Neutrophil (primary cell): Measurements from ENCODE around the gene TMPRSS4.

Source experiments
- H3K27ac ChIP-seq: fragments of 200-600 bp; sonication (generic); 2 replicates; pipeline ENCODE4 v1.5.1; 2016; ENCODE audit warnings: mild to moderate bottlenecking, moderate library complexity
- H3K27me3 ChIP-seq: fragments of 200-600 bp; sonication (generic); 2 replicates; pipeline ENCODE4 v1.6.0; 2016; ENCODE audit warnings: mild to moderate bottlenecking
- H3K36me3 ChIP-seq: fragments of 200-600 bp; sonication (generic); 2 replicates; pipeline ENCODE4 v1.5.1; 2017
- H3K4me1 ChIP-seq, 2 experiments: fragments of 200-600 bp in 1 of 2; sonication (generic) in 1 of 2; 1 replicate in 1 of 2; 2 replicates in 1 of 2; pipeline versions ENCODE4 v1.5.1 to v1.6.1; 2013 to 2016; ENCODE audit warnings: low read depth in 1 of 2, low read length in 1 of 2, mild to moderate bottlenecking in 1 of 2, moderate library complexity in 1 of 2; ENCODE audit not compliant: control insufficient read depth in 1 of 2, insufficient read depth in 1 of 2
- H3K4me3 ChIP-seq, 2 experiments: fragments of 200-600 bp in 1 of 2; sonication (generic) in 1 of 2; 1 replicate in 1 of 2; 2 replicates in 1 of 2; pipeline ENCODE4 v1.5.1; 2013 to 2016; ENCODE audit warnings: low read depth in 1 of 2, low read length in 1 of 2, mild to moderate bottlenecking in 1 of 2, moderate library complexity in 1 of 2
- H3K9me3 ChIP-seq: fragments of 200-600 bp; sonication (generic); 2 replicates; pipeline ENCODE4 v1.5.1; 2016
- TF ChIP-seq, protein P1 (sequence below): fragments of 200-600 bp; sonication (generic); IDR thresholded peaks from 2 replicates; pipeline ENCODE4 v1.5.1; 2016; ENCODE audit warnings: antibody characterized with exemption

Gene TMPRSS4

DNA sequence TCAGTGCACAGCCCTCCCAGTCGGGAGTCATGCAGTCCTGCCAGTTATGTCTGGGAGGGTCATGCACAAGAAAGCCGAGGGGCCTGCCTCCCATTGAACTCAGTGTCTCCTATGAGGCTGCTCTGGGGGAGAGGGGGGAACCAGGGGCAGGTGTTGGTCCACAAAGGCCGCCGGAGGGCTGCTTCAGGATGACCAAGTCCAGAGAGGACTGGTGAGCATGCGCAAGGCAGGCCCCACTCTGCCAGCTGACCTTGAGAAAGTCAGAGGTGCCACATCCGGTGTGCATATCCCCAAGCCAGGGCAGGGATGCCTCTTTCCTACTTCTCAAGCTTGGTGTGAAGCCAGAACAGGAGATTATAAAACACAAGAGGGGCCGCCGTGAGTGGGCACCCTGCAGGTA is 71.4 kb downstream of the TMPRSS4 start:
- no peak overlapping the region for H3K27ac ChIP-seq
- H3K27me3 ChIP-seq = peaks cover 85% of the 10 kb centered on the region
- no peaks in the 10 kb centered on the region for H3K36me3 ChIP-seq
- peaks cover 10 to 25% of the 10 kb centered on the region in 2 experiments for H3K4me1 ChIP-seq
- H3K9me3 ChIP-seq = no peaks in the 10 kb centered on the region
- no peak overlapping the region for H3K4me3 ChIP-seq
- TF ChIP-seq, protein P1, sequence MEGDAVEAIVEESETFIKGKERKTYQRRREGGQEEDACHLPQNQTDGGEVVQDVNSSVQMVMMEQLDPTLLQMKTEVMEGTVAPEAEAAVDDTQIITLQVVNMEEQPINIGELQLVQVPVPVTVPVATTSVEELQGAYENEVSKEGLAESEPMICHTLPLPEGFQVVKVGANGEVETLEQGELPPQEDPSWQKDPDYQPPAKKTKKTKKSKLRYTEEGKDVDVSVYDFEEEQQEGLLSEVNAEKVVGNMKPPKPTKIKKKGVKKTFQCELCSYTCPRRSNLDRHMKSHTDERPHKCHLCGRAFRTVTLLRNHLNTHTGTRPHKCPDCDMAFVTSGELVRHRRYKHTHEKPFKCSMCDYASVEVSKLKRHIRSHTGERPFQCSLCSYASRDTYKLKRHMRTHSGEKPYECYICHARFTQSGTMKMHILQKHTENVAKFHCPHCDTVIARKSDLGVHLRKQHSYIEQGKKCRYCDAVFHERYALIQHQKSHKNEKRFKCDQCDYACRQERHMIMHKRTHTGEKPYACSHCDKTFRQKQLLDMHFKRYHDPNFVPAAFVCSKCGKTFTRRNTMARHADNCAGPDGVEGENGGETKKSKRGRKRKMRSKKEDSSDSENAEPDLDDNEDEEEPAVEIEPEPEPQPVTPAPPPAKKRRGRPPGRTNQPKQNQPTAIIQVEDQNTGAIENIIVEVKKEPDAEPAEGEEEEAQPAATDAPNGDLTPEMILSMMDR = no peak

DNA sequence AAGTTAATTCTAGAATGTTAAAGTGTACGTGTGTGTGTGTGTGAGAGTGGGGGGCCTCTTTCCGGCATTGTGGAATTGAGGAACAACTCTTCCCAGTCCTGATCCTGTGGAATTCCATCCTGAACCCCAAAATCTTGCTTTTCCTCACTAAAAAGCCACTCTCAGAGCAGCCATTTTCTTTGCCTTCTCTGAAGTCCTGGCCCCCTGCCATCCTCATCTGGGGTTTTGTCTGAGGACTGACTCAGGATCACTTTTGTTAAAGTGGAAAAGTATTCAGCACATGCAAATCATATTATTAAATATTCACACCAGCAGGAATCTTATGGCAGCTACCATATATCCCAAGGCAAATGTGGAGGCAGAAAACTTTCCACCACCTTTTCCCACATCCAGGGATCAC is 72.0 kb downstream of the TMPRSS4 start:
- H3K4me1 ChIP-seq = peaks cover 6 to 26% of the 10 kb centered on the region in 2 experiments
- H3K36me3 ChIP-seq = no peaks in the 10 kb centered on the region
- H3K27ac ChIP-seq = no peak overlapping the region
- no peaks in the 10 kb centered on the region for H3K9me3 ChIP-seq
- TF ChIP-seq, protein P1 = no peak
- peaks cover 91% of the 10 kb centered on the region for H3K27me3 ChIP-seq
- no peak overlapping the region for H3K4me3 ChIP-seq

DNA sequence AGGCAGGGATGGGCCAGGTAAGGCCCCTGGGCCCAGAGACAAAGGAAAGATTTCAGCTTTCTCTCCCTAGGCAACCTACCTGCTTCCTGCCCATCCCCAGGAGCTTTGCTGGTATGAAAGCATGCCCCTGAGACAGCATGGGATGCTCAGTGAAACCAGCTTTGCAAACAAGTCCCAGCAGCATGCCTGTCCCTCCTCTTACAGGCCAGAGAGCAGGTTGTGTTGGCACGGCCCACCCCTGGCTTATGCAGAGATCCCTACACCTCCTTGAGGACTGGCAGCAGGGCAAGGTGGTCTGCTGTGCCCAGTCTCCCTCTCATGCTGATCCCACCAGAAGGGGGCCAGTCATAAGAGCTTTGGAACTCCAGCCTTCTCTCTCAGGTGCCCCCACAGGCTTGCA is 72.6 kb downstream of the TMPRSS4 start:
- H3K36me3 ChIP-seq = no peaks in the 10 kb centered on the region
- H3K9me3 ChIP-seq = no peaks in the 10 kb centered on the region
- H3K27ac ChIP-seq = no peak overlapping the region
- H3K27me3 ChIP-seq = peaks cover 94% of the 10 kb centered on the region
- H3K4me3 ChIP-seq = no peak overlapping the region
- TF ChIP-seq, protein P1 = no peak
- peaks cover 6 to 26% of the 10 kb centered on the region in 2 experiments for H3K4me1 ChIP-seq

DNA sequence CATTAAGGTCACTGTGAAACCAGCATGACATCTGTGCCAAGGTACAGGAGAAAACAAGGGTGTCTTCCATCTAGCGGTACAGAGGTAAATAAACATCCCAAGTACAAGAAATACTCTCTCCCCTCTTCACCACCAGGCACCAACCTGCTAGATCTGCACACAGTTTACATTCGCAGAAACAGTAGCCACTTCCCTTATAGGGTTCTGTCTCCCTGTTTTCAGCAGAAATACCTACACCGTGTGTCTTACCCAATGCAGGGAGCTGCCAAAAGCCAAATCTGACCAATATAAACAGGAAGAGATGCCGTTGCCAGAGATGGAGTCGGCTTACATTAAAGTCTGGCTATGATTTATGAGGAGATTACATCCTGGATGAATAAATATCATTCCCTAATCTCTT is 74.6 kb downstream of the TMPRSS4 start:
- H3K27me3 ChIP-seq = peaks cover 100% of the 10 kb centered on the region

DNA sequence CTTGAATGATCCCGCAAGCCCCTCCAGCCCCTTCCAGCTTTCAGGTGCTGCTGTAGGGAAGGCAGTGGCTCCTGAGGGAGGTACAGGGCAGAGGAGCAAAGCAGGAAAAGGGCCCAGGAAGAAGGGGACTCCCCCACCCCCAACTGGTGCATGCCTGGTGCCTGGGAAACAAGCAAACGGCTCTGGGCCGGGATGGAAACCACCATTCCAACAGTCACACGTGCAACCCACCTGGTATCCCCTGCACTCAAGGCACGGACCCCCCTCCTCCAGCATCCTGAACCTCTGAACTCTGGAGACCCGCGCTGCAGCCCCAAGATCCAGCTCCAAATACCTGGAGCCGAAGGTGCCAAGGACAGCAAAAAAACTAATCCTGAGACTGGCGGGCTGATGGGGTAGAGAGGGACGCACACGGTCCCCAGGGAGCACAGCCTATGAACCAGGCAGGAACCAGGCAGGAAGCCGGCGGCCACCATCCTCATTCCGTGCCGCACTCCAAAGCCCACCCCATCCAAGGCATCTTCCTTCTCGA is 75.2 kb downstream of the TMPRSS4 start:
- Histone ChIP-seq H3K4me1 (peaks cover 0 to 11% of the 10 kb centered on the region in 2 experiments), H3K9me3 (no peaks in the 10 kb centered on the region), H3K4me3 (no peak overlapping the region), H3K36me3 (no peaks in the 10 kb centered on the region), H3K27me3 (peaks cover 100% of the 10 kb centered on the region), H3K27ac (no peak overlapping the region)
- TF ChIP-seq, protein P1 = no peak

More for the DNA sequence above, 74.6 kb downstream of the TMPRSS4 start:
- no peaks in the 10 kb centered on the region for H3K9me3 ChIP-seq
- no peak overlapping the region for H3K4me3 ChIP-seq
- H3K36me3 ChIP-seq = no peaks in the 10 kb centered on the region
- peaks cover 0 to 11% of the 10 kb centered on the region in 2 experiments for H3K4me1 ChIP-seq
- TF ChIP-seq, protein P1 = no peak
- H3K27ac ChIP-seq = no peak overlapping the region
